PC-9 (cell line): ENCODE results near the gene MRPL58. TPM values are rescaled to one million over a fixed set of nuclear protein-coding genes. Genes with fewer than 3 reads are reported as not detected.

ENCODE experiments used
- BruUV-seq: library from RNA; stranded (reverse); fragments of 400-500 nt; replicated peaks from 2 replicates; lab custom pipeline; 2021; lab: Mats Ljungman, UMichigan
- CTCF ChIA-PET: fragments of 300-600 bp; sonication (Branson Sonifier 250); formaldehyde crosslinking; loops from one replicate; lab custom pipeline; 2022; ENCODE audit warnings: antibody characterized with exemption; lab: Charles Lee
- POLR2A ChIA-PET: fragments of 300-600 bp; sonication (Branson Sonifier 250); formaldehyde crosslinking; loops from one replicate; lab custom pipeline; 2022; ENCODE audit warnings: antibody characterized with exemption; ENCODE audit not compliant: unreplicated experiment; lab: Charles Lee
- DNase-seq, 2 experiments: peaks; one replicate each; pipeline versions ENCODE4 v3.0.0 to v3.0.0-alpha.2; 2015 to 2022; ENCODE audit warnings: mixed read lengths in 1 of 2
- H2AFZ ChIP-seq: fragments of 200-600 bp; sonication (generic); 2 replicates; pipeline ENCODE4 v1.8.1; 2017; ENCODE audit warnings: antibody characterized with exemption
- H3F3A ChIP-seq: fragments of 200-600 bp; sonication (generic); 2 replicates; pipeline ENCODE4 v1.8.1; 2017; ENCODE audit warnings: antibody characterized with exemption, mild to moderate bottlenecking, low read depth; ENCODE audit not compliant: insufficient read depth
- H3K27ac ChIP-seq: fragments of 200-600 bp; sonication (generic); 2 replicates; pipeline ENCODE4 v1.6.1; 2016; ENCODE audit warnings: mixed run types
- H3K27me3 ChIP-seq: fragments of 200-600 bp; sonication (generic); 2 replicates; pipeline ENCODE4 v1.6.1; 2016; ENCODE audit warnings: low read depth, mixed run types; ENCODE audit not compliant: insufficient read depth
- H3K36me3 ChIP-seq: fragments of 200-600 bp; sonication (generic); 2 replicates; pipeline ENCODE4 v1.6.1; 2016; ENCODE audit warnings: low read depth, mixed run types
- H3K4me1 ChIP-seq: fragments of 200-600 bp; sonication (generic); replicated peaks from 2 replicates; pipeline ENCODE4 v1.6.1; 2016; ENCODE audit warnings: mixed run types; ENCODE audit not compliant: insufficient read depth
- H3K4me2 ChIP-seq: fragments of 200-600 bp; sonication (generic); 2 replicates; pipeline ENCODE4 v1.6.1; 2017; ENCODE audit warnings: mixed run types
- H3K4me3 ChIP-seq: fragments of 200-600 bp; sonication (generic); 2 replicates; pipeline ENCODE4 v1.6.1; 2016; ENCODE audit warnings: mixed run types
- H3K79me2 ChIP-seq: fragments of 200-600 bp; sonication (generic); 2 replicates; pipeline ENCODE4 v1.6.1; 2017; ENCODE audit warnings: low read depth, mixed run types
- H3K9me2 ChIP-seq: fragments of 200-600 bp; sonication (generic); 2 replicates; pipeline ENCODE4 v1.8.1; 2017; ENCODE audit warnings: mild to moderate bottlenecking; ENCODE audit not compliant: insufficient read depth
- H3K9me3 ChIP-seq: fragments of 200-600 bp; sonication (generic); 2 replicates; pipeline ENCODE4 v1.8.1; 2016; ENCODE audit warnings: low read depth; ENCODE audit not compliant: insufficient read depth
- H4K20me1 ChIP-seq: fragments of 200-600 bp; sonication (generic); 2 replicates; pipeline ENCODE4 v1.8.1; 2017; ENCODE audit not compliant: insufficient read depth
- EZH2 ChIP-seq: fragments of 200-600 bp; sonication (generic); IDR thresholded peaks from 2 replicates; pipeline ENCODE4 v1.8.0; 2017; ENCODE audit warnings: antibody characterized with exemption, low read depth
- intact Hi-C: fragments of 100-400 bp; cut with micrococcal nuclease; formaldehyde crosslinking; loops from one replicate; pipeline ENCODE4 v1.10.0; 2022; ENCODE audit not compliant: unreplicated experiment
- total RNA-seq: library from RNA; stranded (reverse); gene quantifications from 2 replicates; pipeline ENCODE4 v1.2.3, GENCODE V29; 2021
- TF ChIP-seq, protein P1 (sequence below): fragments of 200-600 bp; sonication (generic); conservative IDR thresholded peaks from 2 replicates; pipeline ENCODE4 v1.6.1; 2017; ENCODE audit warnings: mixed run types, antibody characterized with exemption, mild to moderate bottlenecking, moderate library complexity

The MRPL58 gene
- total RNA-seq, 1 experiment from 2014 or later: 48.4 TPM

DNA sequence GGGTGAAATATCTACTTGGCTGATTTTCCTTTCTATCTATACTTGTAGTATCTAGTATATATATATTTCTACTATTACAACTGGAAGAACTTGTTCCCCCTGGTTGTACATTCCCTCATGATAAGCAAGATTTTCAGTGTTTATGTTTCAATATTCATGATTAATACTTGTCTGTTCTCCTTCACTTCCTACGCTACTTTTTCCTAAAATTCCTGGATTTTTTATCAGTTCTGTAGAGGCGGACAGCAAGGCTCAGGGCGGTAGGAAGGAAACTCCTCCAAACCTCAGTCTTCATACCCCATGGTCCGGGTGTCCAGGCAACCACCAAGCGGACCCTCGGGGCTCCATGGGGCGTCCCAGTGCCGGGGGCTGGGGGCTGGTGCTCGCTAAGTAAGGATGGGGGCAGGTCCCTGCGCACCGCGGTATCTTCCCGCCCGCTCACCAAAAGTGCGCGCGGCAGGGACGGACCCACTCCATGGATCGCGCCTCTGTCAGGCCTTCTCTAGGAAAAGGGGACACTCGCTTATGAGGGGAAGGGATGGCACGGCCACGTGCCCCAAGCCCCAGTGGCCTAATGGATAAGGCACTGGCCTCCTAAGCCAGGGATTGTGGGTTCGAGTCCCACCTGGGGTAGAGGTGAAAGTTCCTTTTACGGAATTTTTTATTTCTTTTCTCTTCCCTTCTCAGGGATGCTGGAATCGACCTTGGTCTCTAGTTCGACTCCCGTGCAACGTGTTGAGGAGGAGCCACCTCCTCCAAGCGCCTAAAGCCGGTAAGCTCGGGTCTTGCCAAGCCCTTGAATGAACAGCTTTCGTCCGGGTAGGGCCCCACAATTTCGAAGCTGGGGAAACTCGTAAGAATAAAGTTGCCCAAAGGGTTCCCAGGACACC, 21.1 kb downstream of the MRPL58 start:
- POLR2A ChIA-PET: no interaction called here
- CTCF ChIA-PET: no interaction called here
- DNase-seq: peak; percentile 86 to 96
- Histone ChIP-seq H3K27me3 (no peaks in the 10 kb centered on the region), H3K79me2 (no peaks in the 10 kb centered on the region), H3F3A (peaks cover 36% of the 10 kb centered on the region), H3K4me2 (peak overlapping the region; percentile 72), H3K27ac (peak overlapping the region; percentile 90), H3K4me1 (peaks cover 30% of the 10 kb centered on the region), H3K9me3 (no peaks in the 10 kb centered on the region), H3K9me2 (no peaks in the 10 kb centered on the region), H2AFZ (peak overlapping the region; percentile 100), H4K20me1 (no peaks in the 10 kb centered on the region), H3K36me3 (peaks cover 4% of the 10 kb centered on the region; the same call in 1 of the 2 replicates), H3K4me3 (peak overlapping the region; percentile 98)
- intact Hi-C loops: loop anchor here (1.0 to 10.0 kb wide), 5 partner anchors 20 to 171 kb away; partner anchors contain the start of gene NUP85
- BruUV-seq: no TSS peak
- TF ChIP-seq EZH2: no peak
- TF ChIP-seq, protein P1, sequence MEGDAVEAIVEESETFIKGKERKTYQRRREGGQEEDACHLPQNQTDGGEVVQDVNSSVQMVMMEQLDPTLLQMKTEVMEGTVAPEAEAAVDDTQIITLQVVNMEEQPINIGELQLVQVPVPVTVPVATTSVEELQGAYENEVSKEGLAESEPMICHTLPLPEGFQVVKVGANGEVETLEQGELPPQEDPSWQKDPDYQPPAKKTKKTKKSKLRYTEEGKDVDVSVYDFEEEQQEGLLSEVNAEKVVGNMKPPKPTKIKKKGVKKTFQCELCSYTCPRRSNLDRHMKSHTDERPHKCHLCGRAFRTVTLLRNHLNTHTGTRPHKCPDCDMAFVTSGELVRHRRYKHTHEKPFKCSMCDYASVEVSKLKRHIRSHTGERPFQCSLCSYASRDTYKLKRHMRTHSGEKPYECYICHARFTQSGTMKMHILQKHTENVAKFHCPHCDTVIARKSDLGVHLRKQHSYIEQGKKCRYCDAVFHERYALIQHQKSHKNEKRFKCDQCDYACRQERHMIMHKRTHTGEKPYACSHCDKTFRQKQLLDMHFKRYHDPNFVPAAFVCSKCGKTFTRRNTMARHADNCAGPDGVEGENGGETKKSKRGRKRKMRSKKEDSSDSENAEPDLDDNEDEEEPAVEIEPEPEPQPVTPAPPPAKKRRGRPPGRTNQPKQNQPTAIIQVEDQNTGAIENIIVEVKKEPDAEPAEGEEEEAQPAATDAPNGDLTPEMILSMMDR: no peak

DNA sequence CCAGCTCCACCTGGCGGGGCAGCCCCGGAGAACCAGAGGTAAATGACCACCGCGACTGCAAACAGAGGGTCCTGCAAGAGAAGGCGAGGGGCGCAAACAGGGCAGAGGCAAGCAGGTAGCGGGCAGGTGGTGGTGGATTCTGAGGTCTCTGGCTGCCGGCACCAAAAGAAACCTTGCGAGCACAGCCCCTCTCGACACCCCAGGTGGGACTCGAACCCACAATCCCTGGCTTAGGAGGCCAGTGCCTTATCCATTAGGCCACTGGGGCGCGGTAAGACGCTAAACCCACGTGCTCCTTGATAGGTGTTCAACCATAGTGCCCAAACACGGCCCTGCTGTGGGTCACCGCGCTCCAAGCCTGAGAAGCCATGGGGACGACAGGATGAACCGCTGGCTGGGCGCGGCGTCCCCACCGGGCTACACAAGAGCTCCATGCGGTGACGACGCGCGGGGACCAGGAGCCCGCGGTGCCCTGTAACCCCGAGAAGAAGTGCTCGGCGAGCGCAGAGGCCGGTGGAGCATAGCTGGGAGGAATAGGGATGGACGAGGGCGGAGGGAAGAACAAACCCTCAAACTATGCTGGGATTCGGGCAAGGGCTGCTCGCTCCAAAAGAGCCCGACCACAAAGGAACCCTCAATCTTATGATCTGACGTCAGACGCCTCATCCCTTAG, 21.9 kb downstream of the MRPL58 start:
- Histone ChIP-seq H3F3A (peaks cover 40% of the 10 kb centered on the region), H4K20me1 (no peaks in the 10 kb centered on the region), H3K4me1 (peaks cover 30% of the 10 kb centered on the region), H3K4me3 (peak overlapping the region; percentile 98), H3K9me2 (no peaks in the 10 kb centered on the region), H2AFZ (peak overlapping the region; percentile 100), H3K79me2 (no peaks in the 10 kb centered on the region), H3K4me2 (peak overlapping the region; percentile 72), H3K9me3 (no peaks in the 10 kb centered on the region), H3K27me3 (no peaks in the 10 kb centered on the region), H3K27ac (peak overlapping the region; percentile 90), H3K36me3 (peaks cover 4% of the 10 kb centered on the region; the same call in 1 of the 2 replicates)
- no peak for TF ChIP-seq EZH2
- TF ChIP-seq, protein P1: peak; percentile 45; the same call in 1 of the 2 replicates
- intact Hi-C loops: loop anchor here (1.0 to 10.0 kb wide), 4 partner anchors 21 to 170 kb away; partner anchors contain the start of gene NUP85
- ChIA-PET POLR2A (interaction anchor here (0.7 kb wide), 1 partner anchor 161 kb away, joined by 4 read pairs; no protein-coding TSS in a partner anchor), CTCF (no interaction called here)
- peak; percentile 88 for DNase-seq
- BruUV-seq: TSS peak; percentile 43

DNA sequence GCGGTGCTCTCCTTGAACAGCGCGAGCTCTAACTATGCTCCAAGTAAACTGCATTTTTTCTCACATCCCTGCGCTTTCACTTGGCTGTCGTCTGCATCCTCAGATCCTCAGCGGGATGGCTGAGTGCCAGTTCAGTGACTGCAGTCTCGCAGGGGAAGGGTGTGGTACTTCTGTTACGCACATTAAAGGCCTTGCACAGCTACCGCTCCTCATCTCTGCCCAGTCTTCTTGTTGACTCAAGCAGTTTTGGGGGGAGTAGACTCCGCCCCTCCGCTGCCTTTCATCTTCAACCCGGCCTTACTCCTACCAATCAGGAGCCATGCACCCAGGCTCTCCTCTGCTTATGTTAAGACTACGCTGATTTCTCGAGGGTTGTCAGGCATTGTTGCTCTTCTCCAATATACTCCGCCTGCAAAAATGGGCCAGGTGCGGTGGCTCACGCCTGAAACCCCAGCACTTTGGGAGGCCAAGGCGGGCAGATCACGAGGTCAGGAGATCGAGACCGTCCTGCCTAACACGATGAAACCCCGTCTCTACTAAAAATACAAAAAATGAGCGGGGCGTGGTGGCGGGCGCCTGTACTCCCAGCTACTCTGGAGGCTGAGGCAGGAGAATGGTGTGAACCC, 24.3 kb downstream of the MRPL58 start:
- POLR2A ChIA-PET: interaction anchor here (0.6 kb wide), 1 partner anchor 1184 kb away, joined by 3 read pairs; no protein-coding TSS in a partner anchor
- TF ChIP-seq, protein P1: no peak
- TF ChIP-seq EZH2: no peak
- no peak overlapping the region for H2AFZ ChIP-seq
- H3F3A ChIP-seq: peaks cover 46% of the 10 kb centered on the region
- CTCF ChIA-PET: interaction anchor here (0.9 to 1.4 kb wide), 2 partner anchors 75 to 123 kb away, joined by 4 to 8 read pairs; no protein-coding TSS in a partner anchor
- H4K20me1 ChIP-seq: no peaks in the 10 kb centered on the region
- peak in 1 of 2 experiments; percentile 38 for DNase-seq
- intact Hi-C loops: loop anchor here (10.0 kb wide), 1 partner anchor 168 kb away; the partner anchor contains the start of gene NUP85
- H3K4me3 ChIP-seq: no peak overlapping the region; the same call in 1 of the 2 replicates
- no peaks in the 10 kb centered on the region for H3K9me2 ChIP-seq
- peak overlapping the region; percentile 72 for H3K4me2 ChIP-seq
- H3K27me3 ChIP-seq: no peaks in the 10 kb centered on the region
- H3K27ac ChIP-seq: 0 out of 2 replicates have a peak overlapping the region, but pooled peaks have one; percentile 17
- BruUV-seq: no TSS peak
- no peaks in the 10 kb centered on the region for H3K9me3 ChIP-seq
- peaks cover 11% of the 10 kb centered on the region; the same call in 1 of the 2 replicates for H3K36me3 ChIP-seq
- peaks cover 30% of the 10 kb centered on the region for H3K4me1 ChIP-seq
- H3K79me2 ChIP-seq: no peaks in the 10 kb centered on the region
